Keratinocyte (primary cell): ENCODE results near the gene BRD3OS. TPM values are rescaled to one million over a fixed set of nuclear protein-coding genes. Genes with fewer than 3 reads are reported as not detected.

Source experiments
- polyA plus RNA-seq, 5 experiments: library from polyadenylated mRNA; depleted of rRNA in 3 of 5; stranded (reverse) in 3 of 5; stranded (forward) in 1 of 5; unstranded in 1 of 5; fragments of >200 nt; gene quantifications; 1 replicate in 1 of 5; 2 replicates in 3 of 5; 3 replicates in 1 of 5; pipeline versions ENCODE4 v1.2.1 to v1.2.3, GENCODE V29; 2011 to 2012; ENCODE audit warnings: missing spikeins in 2 of 5, low read depth in 1 of 5, low replicate concordance in 1 of 5

BRD3OS gene
- polyA plus RNA-seq, 1 donor (not counting 4 experiments of a cell fraction or from before 2014, with no cell fraction given) = 8.5 TPM

Other genes starting within 250 kb of the BRD3OS start
- gene VAV2, start 33.2 kb upstream of the BRD3OS start, polyA plus RNA-seq = 16.4 to 32.1 TPM (median 18.2 TPM) in 3 replicates
- gene BRD3, start 42.5 kb downstream of the BRD3OS start, polyA plus RNA-seq = 2.5 to 6.3 TPM (median 3.3 TPM) in 3 replicates
- gene WDR5, start 110.6 kb downstream of the BRD3OS start, polyA plus RNA-seq = 20.3 to 41.8 TPM (median 31.2 TPM) in 3 replicates
- not detected in 3 replicates for gene RNU6ATAC, start 139.1 kb downstream of the BRD3OS start, polyA plus RNA-seq